ENCODE data around the gene LPP. TPM values are rescaled to one million over a fixed set of nuclear protein-coding genes. Genes with fewer than 3 reads are reported as not detected.

Gene LPP
- total RNA-seq, 1 donor from 2014 or later: 23.1 TPM

DNA sequence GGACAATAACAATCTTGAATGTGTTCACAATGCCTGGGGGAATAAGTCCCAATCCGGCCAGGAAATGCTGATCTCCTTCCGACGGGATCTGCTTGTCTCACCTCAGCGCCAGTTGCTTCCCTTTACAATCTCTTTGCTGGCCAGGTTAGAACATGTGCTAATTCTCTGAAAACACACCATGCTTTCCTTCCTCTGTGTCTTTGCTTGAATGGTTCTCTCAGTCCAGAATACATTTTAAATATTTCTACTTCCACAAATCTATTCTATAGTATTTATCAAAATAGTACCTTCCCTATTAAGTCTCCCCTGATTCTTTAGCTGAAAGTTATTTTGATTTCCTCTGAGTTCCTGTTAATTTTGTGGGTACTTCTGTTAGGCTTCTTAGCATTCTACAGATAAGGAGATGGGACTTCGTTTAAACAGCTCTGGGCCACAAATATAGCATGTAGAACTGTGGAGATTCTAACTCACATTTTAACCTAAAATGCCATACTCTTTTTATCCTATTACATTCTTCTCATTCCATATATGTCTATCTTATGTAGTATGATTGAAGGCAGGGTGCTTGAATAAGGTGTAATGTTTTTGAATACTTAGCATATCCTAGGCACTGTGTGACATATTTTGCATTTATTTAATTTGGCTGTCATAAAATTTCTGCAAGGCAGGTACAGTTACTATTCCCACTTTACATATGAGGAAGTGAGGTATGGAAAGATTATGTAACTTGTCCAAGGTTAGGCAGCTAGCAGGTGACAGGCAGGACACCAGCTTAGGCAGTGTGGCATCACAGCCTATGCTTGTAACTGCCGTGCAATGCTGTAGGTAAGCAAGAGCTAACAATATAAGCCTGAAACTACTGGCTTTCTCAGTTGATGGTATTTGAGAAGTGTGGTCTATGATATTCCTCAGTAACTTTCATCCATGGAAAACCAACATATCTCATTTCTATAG is 299.8 kb downstream of the LPP start:
- Mint-ChIP-seq H3K4me3 (ENCODE audit: unreplicated experiment) (no peak overlapping the region), H3K36me3 (ENCODE audit: unreplicated experiment) (no peaks in the 10 kb centered on the region), H3K9me3 (ENCODE audit: unreplicated experiment) (no peaks in the 10 kb centered on the region), H3K27me3 (ENCODE audit: unreplicated experiment) (no peaks in the 10 kb centered on the region), H3K27ac (ENCODE audit: unreplicated experiment) (no peak overlapping the region), H3K4me1 (ENCODE audit: low read depth, unreplicated experiment) (no peaks in the 10 kb centered on the region)
- TF ChIP-seq, protein P1, sequence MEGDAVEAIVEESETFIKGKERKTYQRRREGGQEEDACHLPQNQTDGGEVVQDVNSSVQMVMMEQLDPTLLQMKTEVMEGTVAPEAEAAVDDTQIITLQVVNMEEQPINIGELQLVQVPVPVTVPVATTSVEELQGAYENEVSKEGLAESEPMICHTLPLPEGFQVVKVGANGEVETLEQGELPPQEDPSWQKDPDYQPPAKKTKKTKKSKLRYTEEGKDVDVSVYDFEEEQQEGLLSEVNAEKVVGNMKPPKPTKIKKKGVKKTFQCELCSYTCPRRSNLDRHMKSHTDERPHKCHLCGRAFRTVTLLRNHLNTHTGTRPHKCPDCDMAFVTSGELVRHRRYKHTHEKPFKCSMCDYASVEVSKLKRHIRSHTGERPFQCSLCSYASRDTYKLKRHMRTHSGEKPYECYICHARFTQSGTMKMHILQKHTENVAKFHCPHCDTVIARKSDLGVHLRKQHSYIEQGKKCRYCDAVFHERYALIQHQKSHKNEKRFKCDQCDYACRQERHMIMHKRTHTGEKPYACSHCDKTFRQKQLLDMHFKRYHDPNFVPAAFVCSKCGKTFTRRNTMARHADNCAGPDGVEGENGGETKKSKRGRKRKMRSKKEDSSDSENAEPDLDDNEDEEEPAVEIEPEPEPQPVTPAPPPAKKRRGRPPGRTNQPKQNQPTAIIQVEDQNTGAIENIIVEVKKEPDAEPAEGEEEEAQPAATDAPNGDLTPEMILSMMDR (IDR thresholded peaks at IDR 0.05; ENCODE audit: partially characterized antibody, unreplicated experiment): no peak
- no peak for DNase-seq

DNA sequence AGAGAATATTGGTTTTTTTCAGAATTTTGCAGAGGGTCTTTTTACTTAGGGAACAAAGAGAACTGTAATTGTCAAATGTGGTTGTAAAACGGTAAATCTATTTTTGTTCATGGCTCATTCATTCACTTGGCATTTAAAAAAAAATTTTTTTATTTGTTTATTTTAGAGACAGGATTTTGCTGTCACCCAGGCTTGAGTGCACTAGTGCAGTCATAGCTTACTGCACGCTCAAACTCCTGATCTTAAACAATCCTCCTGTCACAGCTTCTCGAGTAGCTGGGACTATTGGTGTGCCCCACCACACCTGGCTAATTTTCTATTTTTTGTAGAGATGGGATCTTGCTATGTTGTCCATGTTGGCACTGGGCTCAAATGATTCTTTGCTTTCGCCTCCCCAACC is 301.8 kb downstream of the LPP start:
- TF ChIP-seq, protein P1 (IDR thresholded peaks at IDR 0.05; ENCODE audit: partially characterized antibody, unreplicated experiment): no peak
- no peak for DNase-seq

DNA sequence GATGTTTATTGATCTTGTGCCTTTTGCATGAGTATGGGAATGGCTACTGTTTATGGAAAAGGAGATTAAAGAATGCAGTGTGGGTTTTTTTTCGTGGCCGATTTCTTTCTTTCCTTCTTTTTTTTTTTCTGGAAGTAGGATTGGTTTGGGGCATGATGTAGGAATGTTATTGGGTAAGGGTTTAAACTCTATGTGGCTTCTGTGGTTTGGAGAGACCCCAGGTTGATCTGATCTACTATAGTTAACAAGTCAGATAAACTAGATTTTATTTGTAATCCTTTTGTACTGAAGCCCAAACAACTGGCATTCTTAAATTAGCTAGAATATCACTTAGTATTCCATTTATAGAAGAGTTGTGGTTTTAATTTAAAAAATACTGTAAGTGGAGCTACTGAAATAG is 304.8 kb downstream of the LPP start:
- no peaks in the 10 kb centered on the region for H3K27me3 Mint-ChIP-seq (ENCODE audit: unreplicated experiment)
- no peak overlapping the region for H3K4me3 Mint-ChIP-seq (ENCODE audit: unreplicated experiment)
- H3K4me1 Mint-ChIP-seq (ENCODE audit: low read depth, unreplicated experiment): no peaks in the 10 kb centered on the region
- H3K36me3 Mint-ChIP-seq (ENCODE audit: unreplicated experiment): no peaks in the 10 kb centered on the region
- TF ChIP-seq, protein P1 (IDR thresholded peaks at IDR 0.05; ENCODE audit: partially characterized antibody, unreplicated experiment): no peak
- no peaks in the 10 kb centered on the region for H3K9me3 Mint-ChIP-seq (ENCODE audit: unreplicated experiment)
- no peak overlapping the region for H3K27ac Mint-ChIP-seq (ENCODE audit: unreplicated experiment)
- DNase-seq: no peak

More for the DNA sequence above, 301.8 kb downstream of the LPP start:
- Mint-ChIP-seq H3K4me1 (ENCODE audit: low read depth, unreplicated experiment) (no peaks in the 10 kb centered on the region), H3K27ac (ENCODE audit: unreplicated experiment) (no peak overlapping the region), H3K36me3 (ENCODE audit: unreplicated experiment) (no peaks in the 10 kb centered on the region), H3K27me3 (ENCODE audit: unreplicated experiment) (no peaks in the 10 kb centered on the region), H3K9me3 (ENCODE audit: unreplicated experiment) (no peaks in the 10 kb centered on the region), H3K4me3 (ENCODE audit: unreplicated experiment) (no peak overlapping the region)

DNA sequence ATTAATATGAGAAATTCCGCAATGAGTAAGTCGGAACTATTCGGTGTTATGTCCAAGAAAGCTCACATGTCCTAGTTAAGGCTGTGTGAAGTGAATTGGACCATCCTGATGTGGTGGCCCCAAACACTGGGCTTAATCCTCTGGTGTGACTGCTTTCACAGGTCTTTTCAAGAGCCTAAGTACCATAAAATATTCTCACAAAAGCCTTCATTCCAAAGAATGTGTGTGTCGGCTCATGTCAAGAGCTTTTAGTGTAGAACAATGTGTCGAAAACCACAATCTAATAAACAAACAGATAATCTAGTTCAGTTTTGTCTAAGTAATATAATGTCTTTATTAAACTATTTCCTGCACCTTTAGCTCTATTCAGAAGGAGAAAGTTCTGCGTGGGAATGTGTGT is 311.4 kb downstream of the LPP start:
- DNase-seq: no peak
- H3K9me3 Mint-ChIP-seq (ENCODE audit: unreplicated experiment): no peaks in the 10 kb centered on the region
- TF ChIP-seq, protein P1 (IDR thresholded peaks at IDR 0.05; ENCODE audit: partially characterized antibody, unreplicated experiment): no peak
- no peaks in the 10 kb centered on the region for H3K36me3 Mint-ChIP-seq (ENCODE audit: unreplicated experiment)
- H3K27ac Mint-ChIP-seq (ENCODE audit: unreplicated experiment): no peak overlapping the region
- H3K4me1 Mint-ChIP-seq (ENCODE audit: low read depth, unreplicated experiment): no peaks in the 10 kb centered on the region
- no peaks in the 10 kb centered on the region for H3K27me3 Mint-ChIP-seq (ENCODE audit: unreplicated experiment)
- H3K4me3 Mint-ChIP-seq (ENCODE audit: unreplicated experiment): no peak overlapping the region

DNA sequence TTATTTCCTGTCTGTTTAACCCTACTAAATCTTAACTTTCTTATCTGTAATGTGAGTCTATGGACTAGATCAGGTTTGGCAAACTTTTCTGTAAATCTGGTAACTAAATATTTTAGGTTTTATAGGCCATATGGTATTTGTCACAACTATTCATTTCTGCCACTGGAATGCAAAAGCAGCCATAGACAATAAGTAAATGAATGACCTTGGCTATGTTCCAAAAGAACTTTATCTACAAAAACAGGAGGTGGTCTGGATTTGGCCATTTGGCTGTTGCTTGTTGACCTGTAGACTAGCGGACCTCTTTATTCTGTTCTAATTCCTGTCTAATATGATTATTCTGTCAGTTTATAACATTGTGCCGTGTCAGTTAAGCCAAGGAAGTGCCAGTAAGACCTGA is 314.2 kb downstream of the LPP start:
- Mint-ChIP-seq H3K4me3 (ENCODE audit: unreplicated experiment) (no peak overlapping the region), H3K36me3 (ENCODE audit: unreplicated experiment) (no peaks in the 10 kb centered on the region), H3K4me1 (ENCODE audit: low read depth, unreplicated experiment) (no peaks in the 10 kb centered on the region), H3K27ac (ENCODE audit: unreplicated experiment) (no peak overlapping the region), H3K9me3 (ENCODE audit: unreplicated experiment) (no peaks in the 10 kb centered on the region), H3K27me3 (ENCODE audit: unreplicated experiment) (no peaks in the 10 kb centered on the region)
- TF ChIP-seq, protein P1 (IDR thresholded peaks at IDR 0.05; ENCODE audit: partially characterized antibody, unreplicated experiment): no peak
- DNase-seq: no peak

All from glutamatergic neuron (in vitro differentiated cells).